ENCODE results near the gene PTK6.

- TF ChIP-seq EZH2 (optimal IDR thresholded peaks at IDR 0.05; ENCODE audit: low read depth, low read length), result no peak
- TF ChIP-seq CTCF (IDR thresholded peaks at IDR 0.05; ENCODE audit: low read length), result no peak
These were observed 49.6 kb upstream of the PTK6 start for GRCh38 chr20:63586797-63587196.

Measured in MM.1S (cell line).